Measurements from ENCODE around the gene ENPP7. TPM values are rescaled to one million over a fixed set of nuclear protein-coding genes. Genes with fewer than 3 reads are reported as not detected.

ENPP7 gene
- total and polyA plus RNA-seq, 10 donors, result 0.34 to 0.85 (median 0.51) TPM; not detected in 5

DNA sequence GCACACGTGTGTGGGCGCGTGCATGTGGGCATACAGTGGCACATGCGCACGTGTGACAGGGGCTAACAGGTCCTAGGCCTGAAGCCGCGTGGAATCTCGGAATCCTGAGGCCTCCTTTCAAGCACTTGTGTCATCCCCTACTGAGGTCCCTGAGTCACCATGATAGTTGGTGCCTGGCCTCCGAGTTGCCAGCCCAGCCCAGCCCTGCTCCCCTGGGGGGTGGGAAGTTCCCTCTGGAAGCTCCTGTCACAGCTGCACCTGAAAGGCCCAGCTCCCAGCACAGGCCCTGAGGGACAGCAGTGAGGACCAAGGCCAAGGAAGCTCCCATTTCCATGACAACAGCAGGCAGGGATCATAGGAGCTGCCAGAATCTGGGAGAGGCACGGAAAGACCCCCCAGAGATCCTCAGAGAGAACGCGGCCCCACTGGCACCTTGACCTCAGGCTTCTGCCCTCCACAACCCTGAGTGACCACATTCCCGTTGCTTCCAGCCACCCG is 35.4 kb upstream of the ENPP7 start:
- H3K27ac ChIP-seq, result no peak overlapping the region

DNA sequence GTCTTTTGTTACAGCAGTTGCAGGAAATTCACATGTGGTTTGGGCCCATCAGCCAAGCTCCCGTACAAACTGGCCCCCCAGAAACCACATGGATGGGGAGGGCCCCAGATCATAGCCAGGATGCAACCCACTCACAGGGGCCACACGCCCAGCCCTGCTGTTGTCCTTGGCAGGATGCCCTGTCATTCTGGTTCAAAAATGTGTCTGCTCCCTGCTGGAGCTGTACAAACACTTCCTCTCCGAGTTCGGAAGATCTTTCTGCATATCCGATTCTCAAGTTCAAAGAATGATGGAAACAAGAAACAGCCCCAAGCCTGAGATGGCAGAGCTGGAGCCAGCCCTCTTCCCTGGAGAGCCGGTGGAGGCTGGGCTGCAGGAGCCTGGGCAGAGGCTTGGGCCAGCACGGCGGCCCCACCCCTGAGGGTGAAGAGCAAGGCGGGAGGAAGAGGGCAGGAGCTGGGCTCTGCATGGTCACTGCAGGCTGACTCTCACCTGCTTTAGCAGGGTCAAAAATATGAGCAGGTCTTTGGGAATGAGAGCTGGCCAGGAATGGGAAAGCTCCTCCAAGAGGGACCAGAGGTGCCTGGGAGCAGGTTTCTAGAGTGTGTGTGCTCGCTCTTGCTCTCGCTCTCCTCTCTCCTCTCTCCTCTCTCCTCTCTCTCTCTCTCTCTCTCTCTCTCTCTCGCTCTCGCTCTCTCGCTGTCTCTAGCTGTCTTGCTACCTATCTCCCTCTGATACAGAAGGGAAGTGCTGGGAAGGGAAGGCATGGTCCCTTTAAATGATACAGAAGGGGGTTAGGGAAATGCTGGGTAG is 34.7 kb upstream of the ENPP7 start:
- intact Hi-C loops (cut with DNase I; ENCODE audit: low total_unique reads), result no loop called here
- no peak overlapping the region for H3K27ac ChIP-seq
- TF ChIP-seq POLR2A (IDR thresholded peaks at IDR 0.05) (no peak), POLR2AphosphoS5 (IDR thresholded peaks at IDR 0.05) (no peak)
- TF ChIP-seq, protein P1, sequence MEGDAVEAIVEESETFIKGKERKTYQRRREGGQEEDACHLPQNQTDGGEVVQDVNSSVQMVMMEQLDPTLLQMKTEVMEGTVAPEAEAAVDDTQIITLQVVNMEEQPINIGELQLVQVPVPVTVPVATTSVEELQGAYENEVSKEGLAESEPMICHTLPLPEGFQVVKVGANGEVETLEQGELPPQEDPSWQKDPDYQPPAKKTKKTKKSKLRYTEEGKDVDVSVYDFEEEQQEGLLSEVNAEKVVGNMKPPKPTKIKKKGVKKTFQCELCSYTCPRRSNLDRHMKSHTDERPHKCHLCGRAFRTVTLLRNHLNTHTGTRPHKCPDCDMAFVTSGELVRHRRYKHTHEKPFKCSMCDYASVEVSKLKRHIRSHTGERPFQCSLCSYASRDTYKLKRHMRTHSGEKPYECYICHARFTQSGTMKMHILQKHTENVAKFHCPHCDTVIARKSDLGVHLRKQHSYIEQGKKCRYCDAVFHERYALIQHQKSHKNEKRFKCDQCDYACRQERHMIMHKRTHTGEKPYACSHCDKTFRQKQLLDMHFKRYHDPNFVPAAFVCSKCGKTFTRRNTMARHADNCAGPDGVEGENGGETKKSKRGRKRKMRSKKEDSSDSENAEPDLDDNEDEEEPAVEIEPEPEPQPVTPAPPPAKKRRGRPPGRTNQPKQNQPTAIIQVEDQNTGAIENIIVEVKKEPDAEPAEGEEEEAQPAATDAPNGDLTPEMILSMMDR (IDR thresholded peaks at IDR 0.05 in 8 of 11, conservative IDR thresholded peaks at IDR 0.05 in 3 of 11), result no peak

More for the DNA sequence above, 35.4 kb upstream of the ENPP7 start:
- WGBS, 5 donors, result 56 to 68% (median 61%) methylated on average over 13 to 14 of the region's 14 CpGs
- Histone ChIP-seq H3K4me1 (peaks cover 0 to 16% (median 8%) of the 10 kb centered on the region in 6 donors), H3K27me3 (replicated peaks in 1 of 7) (peaks cover 0 to 91% (median 7%) of the 10 kb centered on the region in 7 donors), H3K9me3 (no peaks in the 10 kb centered on the region), H3K4me3 (no peak overlapping the region), H3K36me3 (no peaks in the 10 kb centered on the region)
- intact Hi-C loops (cut with DNase I; ENCODE audit: low total_unique reads), result no loop called here
- TF ChIP-seq POLR2AphosphoS5 (IDR thresholded peaks at IDR 0.05) (no peak), POLR2A (IDR thresholded peaks at IDR 0.05) (no peak)
- TF ChIP-seq, protein P1 (IDR thresholded peaks at IDR 0.05 in 8 of 11, conservative IDR thresholded peaks at IDR 0.05 in 3 of 11), result no peak
- DNase-seq, result no peak

DNA sequence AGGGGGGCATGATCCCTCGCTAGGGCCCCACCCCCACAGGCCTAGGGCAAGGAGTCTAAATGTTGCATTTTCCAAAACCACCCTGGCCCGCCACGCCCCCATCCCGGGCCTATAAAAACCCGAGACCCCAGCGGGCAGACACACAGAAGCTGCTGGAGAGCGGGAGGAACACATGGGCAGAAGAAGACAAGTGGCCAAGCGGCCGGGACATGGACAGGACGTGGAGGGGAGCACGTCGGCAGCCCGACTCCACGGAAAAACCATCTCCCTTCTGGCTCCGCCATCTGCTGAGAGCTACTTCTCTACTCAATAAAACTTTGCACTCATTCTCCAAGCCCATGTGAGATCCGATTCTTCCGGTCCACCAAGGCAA is 34.1 kb upstream of the ENPP7 start:
- no peak overlapping the region for H3K4me3 ChIP-seq
- no peak for TF ChIP-seq POLR2AphosphoS5 (IDR thresholded peaks at IDR 0.05)
- no peak for TF ChIP-seq POLR2A (IDR thresholded peaks at IDR 0.05)
- TF ChIP-seq, protein P1 (IDR thresholded peaks at IDR 0.05 in 8 of 11, conservative IDR thresholded peaks at IDR 0.05 in 3 of 11), result no peak
- peaks cover 0 to 93% (median 10%) of the 10 kb centered on the region in 7 donors for H3K27me3 ChIP-seq (replicated peaks in 1 of 7)
- H3K9me3 ChIP-seq, result no peaks in the 10 kb centered on the region
- no peak for DNase-seq
- H3K4me1 ChIP-seq, result peaks cover 0 to 16% (median 8%) of the 10 kb centered on the region in 6 donors
- H3K36me3 ChIP-seq, result no peaks in the 10 kb centered on the region
- H3K27ac ChIP-seq, result no peak overlapping the region
- 66 to 77% (median 70%) methylated on average over 14 to 17 of the region's 17 CpGs for WGBS, 5 donors
- intact Hi-C loops (cut with DNase I; ENCODE audit: low total_unique reads), result no loop called here

More for the DNA sequence above, 34.7 kb upstream of the ENPP7 start:
- H3K36me3 ChIP-seq, result no peaks in the 10 kb centered on the region
- peaks cover 0 to 16% (median 8%) of the 10 kb centered on the region in 6 donors for H3K4me1 ChIP-seq
- WGBS, 5 donors, result 22 to 35% (median 27%) methylated on average over 13 to 14 of the region's 14 CpGs
- H3K4me3 ChIP-seq, result no peak overlapping the region
- peaks cover 0 to 93% (median 10%) of the 10 kb centered on the region in 7 donors for H3K27me3 ChIP-seq (replicated peaks in 1 of 7)
- H3K9me3 ChIP-seq, result no peaks in the 10 kb centered on the region
- DNase-seq, result no peak

DNA sequence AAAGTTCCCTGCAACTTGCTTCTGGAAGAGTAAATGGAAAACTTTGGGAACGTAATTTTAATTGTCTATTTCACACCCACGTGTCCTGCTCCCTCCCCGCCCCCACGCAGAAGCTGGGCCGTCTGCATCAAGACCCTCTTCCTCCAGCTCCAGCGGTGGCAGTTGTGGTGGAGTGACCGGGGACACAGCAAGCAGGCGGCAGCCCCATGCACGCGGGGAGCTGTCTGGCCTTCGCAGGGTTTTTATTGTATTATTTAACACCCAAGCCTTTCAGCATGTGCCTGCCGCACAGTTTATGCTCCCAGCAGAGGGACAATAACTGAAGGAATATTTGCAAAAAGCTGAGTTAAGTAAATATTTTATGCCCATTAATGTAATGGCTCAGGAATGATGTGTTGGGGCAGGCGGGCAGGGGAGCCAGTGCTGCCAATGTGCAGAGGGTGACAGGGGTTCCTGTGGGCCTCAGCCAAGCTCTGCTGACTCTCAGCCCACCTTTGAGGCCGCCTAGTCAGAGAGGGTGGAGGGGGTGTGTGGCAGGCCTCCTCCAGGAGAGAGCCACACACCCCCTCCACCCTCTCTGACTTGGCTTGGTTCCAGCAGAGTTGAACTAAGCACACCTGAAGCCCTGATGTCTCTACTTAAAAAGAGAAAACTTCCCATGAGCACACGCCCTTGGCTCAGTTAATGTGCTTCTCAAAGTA is 32.4 kb upstream of the ENPP7 start:
- WGBS, 5 donors, result 56 to 69% (median 63%) methylated on average over 15 of the region's 15 CpGs
- intact Hi-C loops (cut with DNase I; ENCODE audit: low total_unique reads), result no loop called here
- TF ChIP-seq, protein P1 (IDR thresholded peaks at IDR 0.05 in 8 of 11, conservative IDR thresholded peaks at IDR 0.05 in 3 of 11), result no peak
- no peak for TF ChIP-seq POLR2AphosphoS5 (IDR thresholded peaks at IDR 0.05)
- TF ChIP-seq POLR2A (IDR thresholded peaks at IDR 0.05), result no peak

More for the DNA sequence above, 32.4 kb upstream of the ENPP7 start:
- DNase-seq, result no peak
- H3K4me3 ChIP-seq, result no peak overlapping the region
- H3K36me3 ChIP-seq, result no peaks in the 10 kb centered on the region
- peaks cover 0 to 16% (median 8%) of the 10 kb centered on the region in 6 donors for H3K4me1 ChIP-seq
- no peaks in the 10 kb centered on the region for H3K9me3 ChIP-seq
- peaks cover 0 to 90% (median 15%) of the 10 kb centered on the region in 7 donors for H3K27me3 ChIP-seq (replicated peaks in 1 of 7)
- no peak overlapping the region for H3K27ac ChIP-seq

All from spleen (tissue), 11 donors.